Epithelial cell of esophagus (primary cell): ENCODE results near the gene TIAM2.

Experiments
- DNase-seq: peaks from one replicate; pipeline ENCODE4 v3.0.0; 2010; ENCODE audit warnings: low read depth
- H3K4me3 ChIP-seq: 2 replicates; pipeline ENCODE4 v1.5.1; 2011; ENCODE audit warnings: mild to moderate bottlenecking, low read length, control low read depth
- CTCF ChIP-seq: IDR thresholded peaks from 2 replicates; pipeline ENCODE4 v1.5.1; 2011; ENCODE audit warnings: low read depth, mild to moderate bottlenecking, low read length, control low read depth, inconsistent platforms; ENCODE audit not compliant: insufficient read depth; ENCODE audit errors: missing control alignments

TIAM2 gene

GRCh38 chr6:155147958-155148663 lies 153.0 kb downstream of the TIAM2 start:
- no peak for TF ChIP-seq CTCF

GRCh38 chr6:155150967-155151671 lies 156.0 kb downstream of the TIAM2 start:
- DNase-seq: no peak
- H3K4me3 ChIP-seq: no peak overlapping the region
- no peak for TF ChIP-seq CTCF

More at GRCh38 chr6:155147958-155148663, 153.0 kb downstream of the TIAM2 start:
- DNase-seq: no peak
- no peak overlapping the region for H3K4me3 ChIP-seq

GRCh38 chr6:155152211-155153076 lies 157.3 kb downstream of the TIAM2 start:
- no peak overlapping the region for H3K4me3 ChIP-seq
- DNase-seq: no peak
- TF ChIP-seq CTCF: peak; percentile 14

- TF ChIP-seq CTCF: no peak
- peak; percentile 77 for DNase-seq
- no peak overlapping the region for H3K4me3 ChIP-seq
Measured at GRCh38 chr6:155154158-155154830, 159.2 kb downstream of the TIAM2 start.

GRCh38 chr6:155155787-155156447 lies 160.8 kb downstream of the TIAM2 start:
- TF ChIP-seq CTCF: no peak
- H3K4me3 ChIP-seq: no peak overlapping the region
- DNase-seq: peak; percentile 38

- peak; percentile 77 for DNase-seq
- no peak overlapping the region for H3K4me3 ChIP-seq
- no peak for TF ChIP-seq CTCF
Measured at GRCh38 chr6:155157101-155157500, 162.0 kb downstream of the TIAM2 start.
